Erythroblast (primary cell): ENCODE results near the gene SFRP5.

Experiments
- GATA1 ChIP-seq: IDR thresholded peaks from 2 replicates; pipeline ENCODE4 v1.6.1; 2011; ENCODE audit warnings: low read depth, mild to moderate bottlenecking, control low read depth, low read length, moderate library complexity
- POLR2A ChIP-seq: IDR thresholded peaks from 2 replicates; pipeline ENCODE4 v1.6.1; 2011; ENCODE audit warnings: mild to moderate bottlenecking, low read length

DNA sequence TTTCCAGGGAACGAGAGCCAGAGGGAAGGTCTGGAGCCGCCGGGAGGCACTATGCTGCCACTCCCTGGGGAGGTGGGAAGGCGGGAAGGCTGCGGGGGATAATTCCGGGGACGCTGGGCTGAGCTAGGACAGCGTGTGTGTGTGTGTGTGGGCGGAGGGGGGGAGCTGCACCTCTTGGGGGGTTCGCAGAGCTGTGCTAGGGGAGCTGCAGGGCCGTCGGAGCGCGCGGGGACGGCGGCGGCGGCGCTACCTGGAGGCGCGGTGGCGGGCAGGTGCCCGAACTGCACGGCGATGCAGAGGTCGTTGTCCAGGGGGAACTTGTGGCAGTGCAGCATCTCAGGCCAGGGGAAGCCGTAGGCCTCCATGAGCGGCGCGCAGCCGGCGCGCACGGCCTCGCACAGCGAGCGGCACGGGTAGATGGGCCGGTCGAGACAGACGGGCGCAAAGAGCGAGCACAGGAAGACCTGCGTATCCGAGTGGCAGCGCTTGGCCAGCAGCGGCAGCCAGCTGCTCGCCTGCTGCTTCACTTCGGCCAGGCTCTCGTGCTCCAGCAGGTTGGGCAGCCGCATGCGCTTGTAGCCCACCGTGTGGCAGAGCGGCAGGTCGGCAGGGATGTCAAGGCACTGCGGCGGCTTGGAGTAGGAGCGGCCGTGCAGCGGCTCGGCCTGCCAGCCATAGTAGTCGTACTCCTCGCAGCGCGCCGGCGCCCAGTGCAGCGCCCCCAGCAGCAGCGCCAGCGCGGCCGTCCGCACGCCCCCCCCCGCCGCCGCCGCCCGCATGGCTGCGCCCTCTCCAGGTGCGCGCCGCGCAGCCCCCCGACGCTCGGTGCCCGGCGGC is 526 bp downstream of the SFRP5 start:
- TF ChIP-seq POLR2A: no peak
- TF ChIP-seq GATA1: no peak
